Keratinocyte (primary cell): Measurements from ENCODE around the gene GGTLC2. TPM values are rescaled to one million over a fixed set of nuclear protein-coding genes. Genes with fewer than 3 reads are reported as not detected.
"Not testable (repeated sequence)": the region's sequence is repeated elsewhere in the genome, so short reads cannot be mapped to it uniquely, and the experiment has no call there.

Source experiments
- DNase-seq: peaks from one replicate; pipeline ENCODE4 v3.0.0-alpha.2; 2011; ENCODE audit warnings: low read depth, missing footprints, low spot score
- FAIRE-seq: peaks from 2 replicates; lab custom pipeline; 2011; peaks lifted over from hg19 to GRCh38; lab: Jason Lieb, UNC
- H2AFZ ChIP-seq: 2 replicates; pipeline ENCODE4 v1.6.0; 2012; ENCODE audit warnings: low read length, control low read depth, inconsistent platforms; ENCODE audit not compliant: control insufficient read depth
- H3K27ac ChIP-seq: 2 replicates; pipeline ENCODE4 v1.5.1; 2011; ENCODE audit warnings: low read length; ENCODE audit not compliant: control insufficient read depth, insufficient read depth
- H3K27me3 ChIP-seq: 3 replicates; pipeline ENCODE4 v1.6.0; 2011; ENCODE audit warnings: low read length; ENCODE audit not compliant: control insufficient read depth, insufficient read depth; ENCODE audit errors: extremely low read depth
- H3K36me3 ChIP-seq, 2 experiments: 2 replicates in 1 of 2; 3 replicates in 1 of 2; pipeline ENCODE4 v1.5.1; 2011; ENCODE audit warnings: low read length in 2 of 2, mild to moderate bottlenecking in 1 of 2; ENCODE audit not compliant: control insufficient read depth in 2 of 2, insufficient read depth in 2 of 2; ENCODE audit errors: extremely low read depth in 1 of 2
- H3K4me1 ChIP-seq: 3 replicates; pipeline ENCODE4 v1.5.1; 2011; ENCODE audit warnings: low read length; ENCODE audit not compliant: control insufficient read depth, insufficient read depth; ENCODE audit errors: extremely low read depth
- H3K4me2 ChIP-seq: 3 replicates; pipeline ENCODE4 v1.6.0; 2011; ENCODE audit warnings: low read depth, low read length; ENCODE audit not compliant: control insufficient read depth, insufficient read depth; ENCODE audit errors: extremely low read depth
- H3K4me3 ChIP-seq, 3 experiments: fragments of 200-600 bp in 1 of 3; sonication (generic) in 1 of 3; 2 replicates in 2 of 3; 3 replicates in 1 of 3; pipeline ENCODE4 v1.5.1; 2011 to 2016; ENCODE audit warnings: low read length in 3 of 3, mild to moderate bottlenecking in 3 of 3, control low read depth in 2 of 3, inconsistent platforms in 1 of 3, low read depth in 1 of 3, mixed read lengths in 1 of 3, mixed run types in 1 of 3, moderate library complexity in 1 of 3; ENCODE audit not compliant: control insufficient read depth in 2 of 3, insufficient read depth in 2 of 3; ENCODE audit errors: extremely low read depth in 1 of 3
- H3K79me2 ChIP-seq: 2 replicates; pipeline ENCODE4 v1.6.0; 2012; ENCODE audit warnings: low read length; ENCODE audit not compliant: control insufficient read depth, insufficient read depth
- H3K9ac ChIP-seq: 3 replicates; pipeline ENCODE4 v1.6.0; 2011; ENCODE audit warnings: low read length; ENCODE audit not compliant: control insufficient read depth, insufficient read depth; ENCODE audit errors: extremely low read depth
- H3K9me1 ChIP-seq: 3 replicates; pipeline ENCODE4 v1.6.0; 2011; ENCODE audit warnings: low read length; ENCODE audit not compliant: control insufficient read depth, insufficient read depth; ENCODE audit errors: extremely low read depth
- H3K9me3 ChIP-seq: 2 replicates; pipeline ENCODE4 v1.5.1; 2012; ENCODE audit warnings: low read depth, low read length; ENCODE audit not compliant: control insufficient read depth
- H4K20me1 ChIP-seq: 3 replicates; pipeline ENCODE4 v1.6.0; 2011; ENCODE audit warnings: low read length; ENCODE audit not compliant: control insufficient read depth, insufficient read depth; ENCODE audit errors: extremely low read depth
- dilution Hi-C: fragments of 300-500 bp; cut with MboI; formaldehyde crosslinking; loops from one replicate; pipeline ENCODE4 v1.7.0; 2020; ENCODE audit warnings: low sequenced_read_pairs; ENCODE audit not compliant: extremely low pct_ligation_motif_present
- polyA plus RNA-seq, 5 experiments: library from polyadenylated mRNA; depleted of rRNA in 3 of 5; stranded (reverse) in 3 of 5; stranded (forward) in 1 of 5; unstranded in 1 of 5; fragments of >200 nt; gene quantifications; 1 replicate in 1 of 5; 2 replicates in 3 of 5; 3 replicates in 1 of 5; pipeline versions ENCODE4 v1.2.1 to v1.2.3, GENCODE V29; 2011 to 2012; ENCODE audit warnings: missing spikeins in 2 of 5, low read depth in 1 of 5, low replicate concordance in 1 of 5

Gene GGTLC2
- polyA plus RNA-seq, 1 donor (not counting 4 experiments of a cell fraction or from before 2014, with no cell fraction given): not detected

- H2AFZ ChIP-seq, H3K4me1 ChIP-seq, H3K4me2 ChIP-seq, H3K36me3 ChIP-seq, FAIRE-seq, H3K4me3 ChIP-seq, H3K79me2 ChIP-seq, dilution Hi-C loops, H3K9me3 ChIP-seq, H4K20me1 ChIP-seq, DNase-seq, H3K9me1 ChIP-seq, H3K27ac ChIP-seq, H3K27me3 ChIP-seq, H3K9ac ChIP-seq: not testable (repeated sequence)
Measured at GRCh38 chr22:22633533-22633932, 10.9 kb upstream of the GGTLC2 start.

GRCh38 chr22:22636260-22636659 is 8.2 kb upstream of the GGTLC2 start:
- H3K9ac ChIP-seq, H2AFZ ChIP-seq, H3K79me2 ChIP-seq, H3K27me3 ChIP-seq, H3K4me1 ChIP-seq, DNase-seq, H3K36me3 ChIP-seq, H3K4me2 ChIP-seq, H3K9me3 ChIP-seq, H3K4me3 ChIP-seq, H3K9me1 ChIP-seq, dilution Hi-C loops, FAIRE-seq, H3K27ac ChIP-seq, H4K20me1 ChIP-seq: not testable (repeated sequence)

- H3K4me2 ChIP-seq, FAIRE-seq, H3K9me1 ChIP-seq, DNase-seq, H4K20me1 ChIP-seq, H3K9me3 ChIP-seq, H3K79me2 ChIP-seq, H3K4me1 ChIP-seq, H2AFZ ChIP-seq, H3K27ac ChIP-seq, dilution Hi-C loops, H3K9ac ChIP-seq, H3K27me3 ChIP-seq, H3K36me3 ChIP-seq, H3K4me3 ChIP-seq: not testable (repeated sequence)
Measured at GRCh38 chr22:22638313-22638712, 6.1 kb upstream of the GGTLC2 start.

- FAIRE-seq, H3K9ac ChIP-seq, H3K4me3 ChIP-seq, H3K4me2 ChIP-seq, H3K27me3 ChIP-seq, DNase-seq, H3K79me2 ChIP-seq, H2AFZ ChIP-seq, H3K9me3 ChIP-seq, H3K36me3 ChIP-seq, H3K27ac ChIP-seq, H3K4me1 ChIP-seq, H4K20me1 ChIP-seq, H3K9me1 ChIP-seq, dilution Hi-C loops: not testable (repeated sequence)
Measured at GRCh38 chr22:22642255-22642654, 2.2 kb upstream of the GGTLC2 start.

GRCh38 chr22:22645969-22646368 is 1.6 kb downstream of the GGTLC2 start:
- H3K9me1 ChIP-seq, H3K4me3 ChIP-seq, FAIRE-seq, H3K36me3 ChIP-seq, H3K79me2 ChIP-seq, DNase-seq, H3K27ac ChIP-seq, dilution Hi-C loops, H2AFZ ChIP-seq, H4K20me1 ChIP-seq, H3K9me3 ChIP-seq, H3K4me1 ChIP-seq, H3K9ac ChIP-seq, H3K27me3 ChIP-seq, H3K4me2 ChIP-seq: not testable (repeated sequence)
